HG03354 (cell line): ENCODE measurements around the gene SUN5.
"Not testable (repeated sequence)": the region's sequence is repeated elsewhere in the genome, so short reads cannot be mapped to it uniquely, and the experiment has no call there.

Experiments
- ATAC-seq: cut with Tn5 transposase; IDR thresholded peaks from one replicate; pipeline ENCODE4 v1.9.1; 2021; ENCODE audit warnings: mild to moderate bottlenecking; ENCODE audit not compliant: unreplicated experiment, poor library complexity, severe bottlenecking

The SUN5 gene

GRCh38 chr20:32969356-32970114, 34.7 kb downstream of the SUN5 start:
- no peak for ATAC-seq

GRCh38 chr20:32968478-32969241, 35.6 kb downstream of the SUN5 start:
- no peak for ATAC-seq

DNA sequence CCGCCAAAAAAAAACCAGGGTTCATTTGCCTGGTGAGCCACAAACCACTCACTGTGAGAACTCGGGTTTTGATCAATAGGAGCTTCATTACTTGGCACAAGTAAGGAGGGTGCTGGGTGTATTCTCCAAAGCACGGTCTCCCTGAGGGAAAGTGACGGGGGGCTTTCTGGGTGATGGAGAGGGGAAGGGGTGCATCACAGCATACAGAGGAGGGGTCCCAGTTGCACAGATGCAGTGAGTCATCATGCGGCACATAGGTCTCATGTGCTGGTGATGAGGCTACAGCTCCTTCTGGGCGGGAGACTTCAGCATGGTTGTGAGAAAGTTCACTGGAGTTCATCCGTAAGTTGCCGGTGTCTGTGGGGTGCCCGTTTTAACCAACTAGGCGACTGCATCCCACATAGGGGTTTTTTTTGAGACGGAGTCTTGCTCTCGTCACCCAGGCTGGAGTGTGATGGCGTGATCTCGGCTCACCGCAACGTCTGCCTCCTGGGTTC, 36.2 kb downstream of the SUN5 start:
- no peak for ATAC-seq

DNA sequence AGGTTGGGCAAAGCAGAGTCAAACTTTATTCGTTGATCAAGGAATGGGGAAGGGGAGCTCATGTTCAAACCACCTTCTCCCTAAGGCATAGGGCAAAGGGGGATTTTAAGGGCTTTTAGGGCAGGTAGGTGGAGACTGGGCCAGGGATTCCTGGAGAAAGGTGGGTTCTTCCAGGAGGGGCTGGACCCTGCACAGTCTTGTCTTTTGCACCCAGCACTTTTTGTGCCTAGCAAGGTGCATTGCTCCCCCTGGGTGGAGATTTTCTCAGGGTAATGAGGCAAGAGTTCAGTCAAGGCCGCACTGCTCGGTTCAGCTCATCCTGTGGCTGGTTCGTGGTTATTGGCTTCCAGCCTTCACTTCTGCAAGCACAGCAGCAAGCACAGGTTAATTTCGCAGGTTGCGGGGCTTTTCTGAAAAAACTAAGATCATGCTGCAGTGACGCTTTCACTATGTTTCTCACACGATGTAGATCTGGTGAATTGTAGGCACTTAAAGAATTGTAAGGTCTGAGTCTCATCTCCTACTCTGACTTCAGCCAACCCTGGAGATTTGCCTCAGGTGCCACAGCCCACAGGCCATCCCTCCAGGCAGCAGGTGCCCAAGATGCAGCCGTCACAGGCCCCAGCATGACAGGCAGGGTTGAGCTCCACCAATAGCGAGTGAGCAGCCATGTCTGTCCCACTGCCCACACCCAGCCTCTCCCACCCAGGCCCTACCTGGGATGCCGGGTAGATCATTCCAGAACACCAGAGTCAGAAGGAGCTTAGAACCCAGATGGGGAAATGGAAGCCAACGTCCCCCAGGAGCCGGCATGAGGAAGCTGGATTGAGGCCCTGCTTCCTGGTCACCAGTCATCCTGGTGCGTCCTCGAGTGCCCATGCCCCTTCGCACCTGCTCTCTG, 37.1 kb downstream of the SUN5 start:
- no peak for ATAC-seq

- ATAC-seq: no peak
These were observed 37.9 kb downstream of the SUN5 start for GRCh38 chr20:32966382-32966781.

- ATAC-seq: no peak
These were observed 38.5 kb downstream of the SUN5 start for GRCh38 chr20:32965581-32966373.

GRCh38 chr20:32965115-32965514, 39.1 kb downstream of the SUN5 start:
- no peak for ATAC-seq

DNA sequence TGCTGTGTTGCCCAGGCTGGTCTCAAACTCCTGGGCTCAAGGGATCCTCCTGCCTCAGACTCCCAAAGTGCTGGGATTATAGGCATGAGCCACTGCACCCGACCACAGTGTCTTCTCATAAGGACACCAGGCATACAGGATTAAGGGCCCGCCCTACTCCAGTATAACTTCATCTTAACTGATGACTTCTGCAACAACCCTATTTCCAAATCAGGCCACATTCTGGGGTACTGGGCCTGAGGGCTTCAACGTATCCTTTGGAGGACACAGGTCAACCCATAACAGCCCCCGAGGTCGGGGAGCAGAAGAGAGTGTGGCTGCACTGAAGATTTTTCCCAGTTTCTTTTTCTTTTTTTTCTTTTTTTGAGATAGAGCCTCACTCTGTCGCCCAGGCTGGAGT, 39.7 kb downstream of the SUN5 start:
- ATAC-seq: no peak

DNA sequence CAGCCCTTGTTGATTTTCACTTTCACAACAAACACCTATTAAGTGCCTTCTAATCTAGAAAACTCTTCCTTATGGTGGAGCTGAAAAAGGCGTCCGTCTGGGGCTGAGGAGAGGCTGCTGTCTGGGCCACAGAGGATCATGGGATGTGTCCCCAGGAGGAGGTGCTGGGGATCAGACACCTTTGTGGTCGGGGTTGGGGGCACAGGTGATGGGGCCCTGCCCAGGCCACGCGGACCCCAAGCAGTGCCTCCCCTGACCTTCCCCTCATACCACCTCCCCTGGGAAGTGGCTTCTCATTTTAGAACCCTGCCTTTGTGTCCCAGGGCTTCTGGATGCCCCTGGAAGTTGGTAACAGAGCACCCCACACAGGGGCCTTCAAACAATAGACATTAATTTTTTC, 41.1 kb downstream of the SUN5 start:
- no peak for ATAC-seq

DNA sequence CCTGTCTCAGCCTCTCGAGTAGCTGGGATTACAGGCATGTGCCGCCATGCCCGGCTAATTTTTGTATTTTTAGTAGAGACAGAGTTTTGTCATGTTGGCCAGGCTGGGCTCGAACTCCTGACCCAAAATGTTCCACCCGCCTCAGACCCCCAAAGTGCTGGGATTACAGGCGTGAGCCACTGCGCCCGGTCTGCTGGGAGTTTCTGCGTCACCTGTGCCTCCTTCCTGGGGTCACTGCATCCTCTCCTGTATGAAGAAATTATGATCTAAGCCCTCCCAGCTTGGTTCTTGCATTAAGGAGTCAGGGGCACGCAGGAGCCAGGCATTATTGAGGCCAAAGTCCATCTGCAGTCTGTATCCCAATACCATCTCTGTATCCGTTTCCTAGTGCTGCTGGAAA, 41.6 kb downstream of the SUN5 start:
- not testable (repeated sequence) for ATAC-seq

- ATAC-seq: no peak
These were observed 42.2 kb downstream of the SUN5 start for GRCh38 chr20:32962053-32962452.

DNA sequence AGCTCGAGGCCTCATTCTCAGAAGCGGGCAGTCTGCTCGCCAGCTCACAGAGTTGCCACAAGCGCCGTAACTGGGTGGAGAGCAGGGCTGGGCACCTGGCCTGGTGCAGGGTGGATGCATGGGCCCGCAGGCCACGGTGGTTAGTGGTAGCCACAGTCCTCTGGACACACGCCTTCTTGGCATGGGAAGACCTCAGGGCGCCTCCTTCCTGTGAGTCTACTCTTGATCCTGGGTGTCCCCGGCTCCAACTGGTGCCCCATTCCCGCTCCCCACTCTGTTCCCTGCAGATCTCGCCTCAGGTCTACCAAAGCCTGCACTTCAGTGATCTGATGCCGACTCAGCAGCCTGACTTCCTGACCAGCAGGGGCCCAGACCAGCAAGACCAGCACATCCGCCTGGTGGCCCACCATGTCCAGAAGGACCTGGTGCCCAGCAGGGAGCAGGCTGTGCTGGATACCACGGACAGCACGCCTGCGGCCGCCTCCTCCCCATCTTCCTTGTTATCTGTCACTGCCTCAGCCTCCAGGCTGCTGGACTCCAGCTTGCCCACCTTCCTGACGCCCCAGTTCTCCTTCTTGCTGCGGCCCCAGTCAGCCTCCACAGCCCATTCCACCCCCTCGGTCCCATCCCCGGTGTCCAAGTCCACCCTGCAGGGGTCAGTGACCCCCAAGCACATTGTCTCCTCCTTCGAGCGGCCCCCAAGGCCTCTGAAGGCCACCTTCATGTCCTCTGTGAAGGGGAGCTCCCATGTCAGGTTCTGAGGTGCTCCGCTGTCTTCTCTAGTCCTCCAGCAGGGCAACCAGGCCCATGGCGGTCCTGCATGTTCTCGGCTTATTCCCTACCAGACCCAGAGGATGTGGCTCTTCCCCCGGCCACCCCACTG, 43.1 kb downstream of the SUN5 start:
- no peak for ATAC-seq

- no peak for ATAC-seq
These were observed 44.1 kb downstream of the SUN5 start for GRCh38 chr20:32960222-32960518.

GRCh38 chr20:32959351-32960221, 44.6 kb downstream of the SUN5 start:
- ATAC-seq: no peak

- ATAC-seq: no peak
These were observed 45.7 kb downstream of the SUN5 start for GRCh38 chr20:32958574-32958973.

DNA sequence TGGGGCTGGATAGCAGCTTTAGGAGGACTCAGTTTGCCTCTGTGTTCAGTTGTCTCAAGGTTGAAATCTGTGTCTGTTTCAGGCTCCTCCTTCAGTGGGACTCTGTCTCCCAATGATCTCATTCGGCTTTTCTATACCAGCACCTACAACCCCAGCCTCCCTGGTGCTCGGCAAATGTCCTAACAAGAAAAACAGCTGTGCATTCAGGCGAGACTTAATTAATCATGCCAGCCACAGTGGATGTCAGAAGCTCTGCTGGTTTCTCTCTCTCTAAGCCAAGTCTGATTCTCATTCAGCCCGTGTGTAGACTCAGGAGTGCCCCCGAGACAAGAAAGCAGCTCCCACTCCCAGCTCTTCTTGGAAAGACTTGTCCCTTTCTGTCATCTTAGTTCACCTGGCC, 46.8 kb downstream of the SUN5 start:
- ATAC-seq: no peak

- ATAC-seq: not testable (repeated sequence)
These were observed 53.7 kb downstream of the SUN5 start for GRCh38 chr20:32950539-32950938.

DNA sequence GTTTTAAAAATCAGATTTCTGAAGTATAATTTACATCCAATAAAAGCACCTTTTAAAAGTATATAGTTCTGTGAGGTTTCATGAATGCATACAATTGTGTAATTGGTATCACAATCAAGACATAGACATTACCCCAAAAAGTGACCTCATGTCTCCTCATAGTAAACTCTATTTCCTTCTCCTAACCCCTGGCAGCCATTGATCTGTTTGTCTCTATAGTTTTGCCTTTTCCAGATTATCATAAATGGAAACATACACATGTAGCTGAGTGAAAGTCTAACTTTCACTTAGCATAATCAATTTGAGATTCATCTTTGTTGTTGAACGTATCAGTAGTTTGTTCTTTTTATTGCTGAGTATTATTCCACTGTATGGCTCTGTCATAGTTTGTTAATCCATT, 57.6 kb downstream of the SUN5 start:
- no peak for ATAC-seq
